Posterior vena cava (tissue), 2 donors: Measurements from ENCODE around the gene SLC9C2. TPM values are rescaled to one million over a fixed set of nuclear protein-coding genes. Genes with fewer than 3 reads are reported as not detected.
"Not testable (repeated sequence)": the region's sequence is repeated elsewhere in the genome, so short reads cannot be mapped to it uniquely, and the experiment has no call there.

ENCODE experiments used
- DNase-seq: peaks from one replicate; pipeline ENCODE4 v3.0.0-alpha.2; 2020; ENCODE audit warnings: low spot score
- intact Hi-C, 2 donors: fragments of 100-400 bp; cut with DNase I; formaldehyde crosslinking; loops; one replicate each; pipeline versions ENCODE4 v1.14.1 to v1.14.2; 2022 to 2023
- total RNA-seq, 2 donors: library from RNA; stranded (reverse); fragmentation: NEBNext Ultra II Directional; extraction: Animal tissue kit (Norgen Biotek cat#: 25700); gene quantifications; one replicate each; pipeline ENCODE4 v1.2.1, GENCODE V29; 2021
- donor health status: DM: yes; HTN: yes; CAD: no.
- donor health status: DM: yes; HTN: yes; CAD: no.

The SLC9C2 gene
- total RNA-seq, 2 donors from 2014 or later = not detected

- intact Hi-C loops = no loop called here
- DNase-seq = no peak
These were observed 128.6 kb downstream of the SLC9C2 start for GRCh38 chr1:173474097-173474779.

DNA sequence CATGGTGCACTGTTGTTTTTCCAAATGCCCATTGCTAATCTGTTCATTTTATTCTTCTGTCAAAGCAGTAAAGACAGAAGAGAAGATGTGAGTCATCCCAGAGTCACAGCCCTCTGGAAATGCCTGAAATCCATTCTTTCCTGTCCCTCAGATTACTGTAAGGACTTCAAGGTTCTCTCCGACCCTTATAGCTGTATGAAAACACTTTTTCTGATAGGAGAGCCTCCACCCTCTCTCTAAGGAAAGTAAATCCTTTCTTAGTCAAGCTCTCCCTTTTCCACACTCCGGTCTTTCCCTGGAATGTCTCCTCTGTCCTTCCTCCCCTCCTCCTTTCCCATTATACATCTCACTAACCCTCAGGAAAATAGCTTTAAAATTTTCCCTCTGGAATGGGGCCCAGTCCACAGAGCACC is 129.3 kb downstream of the SLC9C2 start:
- DNase-seq = no peak

DNA sequence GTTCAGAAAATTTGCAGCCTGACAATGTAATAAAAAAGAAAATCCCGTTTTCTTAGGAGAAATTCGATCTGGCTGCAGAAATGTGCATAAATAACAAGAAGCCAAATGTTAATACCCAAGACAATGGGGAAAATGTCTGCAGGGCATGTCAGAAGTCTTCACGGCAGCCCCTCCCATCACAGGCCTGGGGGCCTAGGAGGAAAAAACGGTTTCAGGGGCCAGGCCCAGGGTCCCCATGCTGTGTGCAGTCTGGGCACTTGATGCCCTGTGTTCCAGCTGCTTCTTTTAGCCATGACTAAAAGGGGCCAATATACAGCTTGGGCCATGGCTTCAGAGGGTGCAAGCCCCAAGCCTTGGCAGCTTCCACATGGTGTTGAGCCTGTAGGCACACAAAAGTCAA is 132.3 kb downstream of the SLC9C2 start:
- intact Hi-C loops = no loop called here
- DNase-seq = no peak

More for the DNA sequence above, 129.3 kb downstream of the SLC9C2 start:
- intact Hi-C loops = no loop called here

GRCh38 chr1:173469656-173470055 is 133.2 kb downstream of the SLC9C2 start:
- no peak for DNase-seq
- intact Hi-C loops = no loop called here

GRCh38 chr1:173467426-173467825 is 135.4 kb downstream of the SLC9C2 start:
- intact Hi-C loops = no loop called here
- no peak for DNase-seq

- intact Hi-C loops, DNase-seq: not testable (repeated sequence)
These were observed 138.7 kb downstream of the SLC9C2 start for GRCh38 chr1:173464185-173464584.

DNA sequence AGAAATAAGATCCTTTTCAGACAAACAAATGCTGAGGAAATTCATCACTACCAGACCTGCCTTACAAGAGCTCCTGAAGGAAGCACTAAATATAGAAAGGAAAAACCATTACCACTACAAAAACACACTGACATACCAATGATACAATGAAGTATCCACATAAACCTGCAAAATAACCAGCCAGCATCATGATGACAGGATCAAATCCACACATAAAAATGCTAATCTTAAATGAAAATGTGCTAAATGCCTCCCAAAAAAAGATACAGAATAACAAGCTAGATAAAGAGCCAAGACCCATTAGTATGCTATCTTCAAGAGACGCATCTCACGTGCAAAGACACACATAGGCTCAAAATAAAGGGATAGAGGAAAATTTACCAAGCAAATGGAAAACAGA is 140.2 kb downstream of the SLC9C2 start:
- intact Hi-C loops, DNase-seq: not testable (repeated sequence)

DNA sequence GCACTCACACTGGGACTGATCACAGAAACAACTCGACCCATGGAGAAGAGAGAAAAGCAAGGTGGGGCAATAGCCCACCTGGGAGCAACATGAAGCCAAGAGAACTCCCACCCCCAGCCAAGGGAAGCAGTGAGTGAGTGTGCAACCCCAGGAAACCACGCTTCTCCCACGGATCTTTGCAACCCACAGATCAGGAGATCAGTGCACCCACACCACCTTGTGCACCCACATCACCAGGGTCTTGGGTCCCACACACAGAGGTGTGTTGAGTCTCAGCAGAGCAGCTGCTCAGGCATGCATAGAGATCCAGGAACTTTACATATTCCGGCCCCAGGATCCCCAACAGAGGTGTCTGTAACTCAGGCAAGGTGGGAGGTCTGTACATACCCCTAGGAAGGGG is 143.0 kb downstream of the SLC9C2 start:
- no peak for DNase-seq
- intact Hi-C loops = no loop called here

GRCh38 chr1:173454966-173455524 is 147.8 kb downstream of the SLC9C2 start:
- intact Hi-C loops = no loop called here
- no peak for DNase-seq

DNA sequence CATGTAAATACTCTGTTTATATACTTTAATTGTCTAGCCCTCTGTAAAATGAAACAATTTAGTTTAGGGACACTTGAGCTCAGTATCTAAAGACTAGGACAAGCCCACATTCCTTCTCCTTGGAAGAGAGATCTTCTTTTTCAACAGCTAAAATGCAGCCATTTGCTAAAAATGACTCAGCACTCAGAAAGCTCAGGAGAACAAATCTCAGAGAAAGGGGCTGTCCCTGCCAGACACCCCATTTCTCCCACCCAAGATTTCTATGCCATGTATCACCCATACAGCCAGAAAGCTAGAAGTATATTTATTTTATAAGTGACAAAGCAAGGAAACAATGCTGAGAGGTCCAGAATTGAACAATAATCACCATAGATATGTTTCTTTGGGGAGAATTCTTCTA is 148.9 kb downstream of the SLC9C2 start:
- no peak for DNase-seq
- intact Hi-C loops = no loop called here

- intact Hi-C loops = no loop called here
- no peak for DNase-seq
These were observed 150.9 kb downstream of the SLC9C2 start for GRCh38 chr1:173451981-173452380.

Other genes with a start within 250 kb of the SLC9C2 start
- 100 to 1,000 TPM; 168 to 186 TPM for gene PRDX6, start 125.7 kb downstream of the SLC9C2 start, total RNA-seq
- gene TEX50, start 32.3 kb upstream of the SLC9C2 start, total RNA-seq = not detected
- gene ANKRD45, start 66.8 kb upstream of the SLC9C2 start, total RNA-seq = under 1 TPM; 0.14 to 0.42 TPM
- 10 to 100 TPM; 25.8 to 27.2 TPM for gene KLHL20, start 111.9 kb upstream of the SLC9C2 start, total RNA-seq
- gene DARS2, start 221.6 kb upstream of the SLC9C2 start, total RNA-seq = 1 to 10 TPM; 8.7 to 8.8 TPM
- 1 to 10 TPM; 5.4 to 8.4 TPM for gene CENPL, start 221.8 kb upstream of the SLC9C2 start, total RNA-seq